ENCODE results near the gene TNFRSF14.

- TF ChIP-seq, protein P1, sequence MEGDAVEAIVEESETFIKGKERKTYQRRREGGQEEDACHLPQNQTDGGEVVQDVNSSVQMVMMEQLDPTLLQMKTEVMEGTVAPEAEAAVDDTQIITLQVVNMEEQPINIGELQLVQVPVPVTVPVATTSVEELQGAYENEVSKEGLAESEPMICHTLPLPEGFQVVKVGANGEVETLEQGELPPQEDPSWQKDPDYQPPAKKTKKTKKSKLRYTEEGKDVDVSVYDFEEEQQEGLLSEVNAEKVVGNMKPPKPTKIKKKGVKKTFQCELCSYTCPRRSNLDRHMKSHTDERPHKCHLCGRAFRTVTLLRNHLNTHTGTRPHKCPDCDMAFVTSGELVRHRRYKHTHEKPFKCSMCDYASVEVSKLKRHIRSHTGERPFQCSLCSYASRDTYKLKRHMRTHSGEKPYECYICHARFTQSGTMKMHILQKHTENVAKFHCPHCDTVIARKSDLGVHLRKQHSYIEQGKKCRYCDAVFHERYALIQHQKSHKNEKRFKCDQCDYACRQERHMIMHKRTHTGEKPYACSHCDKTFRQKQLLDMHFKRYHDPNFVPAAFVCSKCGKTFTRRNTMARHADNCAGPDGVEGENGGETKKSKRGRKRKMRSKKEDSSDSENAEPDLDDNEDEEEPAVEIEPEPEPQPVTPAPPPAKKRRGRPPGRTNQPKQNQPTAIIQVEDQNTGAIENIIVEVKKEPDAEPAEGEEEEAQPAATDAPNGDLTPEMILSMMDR (IDR thresholded peaks at IDR 0.05; ENCODE audit: insufficient read depth, low read depth, low read length), result no peak
- no peak for TF ChIP-seq EZH2 (IDR thresholded peaks at IDR 0.05; ENCODE audit: insufficient read depth, low read length)
These were observed 32.1 kb upstream of the TNFRSF14 start for GRCh38 chr1:2523891-2524609.
